Tibial artery (tissue), 4 donors: ENCODE results near the gene TRPM3.

Experiments
- DNase-seq, 2 donors: peaks; one replicate each; pipeline ENCODE4 v3.0.0-alpha.2; 2019
- H3K27ac ChIP-seq, 2 donors: fragments of 200-600 bp; sonication (generic) in 1 of 2; 1 replicate in 1 of 2; 2 replicates in 1 of 2; pipeline ENCODE4 v1.5.1; 2018 to 2019; ENCODE audit warnings: mild to moderate bottlenecking in 1 of 2
- H3K27me3 ChIP-seq, 2 donors: fragments of 200-600 bp; sonication (generic) in 1 of 2; one replicate each; pipeline versions ENCODE4 v1.5.1 to v1.6.0; 2016 to 2019
- H3K36me3 ChIP-seq, 3 donors: fragments of 200-600 bp; sonication (generic) in 2 of 3; one replicate each; pipeline ENCODE4 v1.5.1; 2016 to 2019; ENCODE audit warnings: mild to moderate bottlenecking in 2 of 3
- H3K4me1 ChIP-seq, 4 donors: fragments of 200-600 bp; sonication (generic) in 2 of 4; 1 replicate in 3 of 4; 2 replicates in 1 of 4; pipeline ENCODE4 v1.5.1; 2016 to 2019
- H3K4me3 ChIP-seq, 2 donors: fragments of 200-600 bp; sonication (generic) in 1 of 2; 1 replicate in 1 of 2; 2 replicates in 1 of 2; pipeline ENCODE4 v1.5.1; 2018 to 2019; ENCODE audit warnings: mild to moderate bottlenecking in 2 of 2
- H3K9me3 ChIP-seq, 3 donors: fragments of 200-600 bp; sonication (generic) in 1 of 3; one replicate each; pipeline ENCODE4 v1.5.1; 2016 to 2019
- intact Hi-C: fragments of 100-400 bp; cut with DNase I; formaldehyde crosslinking; loops from one replicate; pipeline ENCODE4 v1.15.0; 2023; ENCODE audit warnings: low total_unique reads
- TF ChIP-seq, protein P1 (sequence below), 2 experiments: fragments of 200-600 bp in 1 of 2; fragments of 450-650 bp in 1 of 2; IDR thresholded peaks; one replicate each; pipeline ENCODE4 v1.5.1; 2017 to 2019; ENCODE audit warnings: antibody characterized with exemption in 2 of 2, mild to moderate bottlenecking in 1 of 2, moderate library complexity in 1 of 2

The TRPM3 gene

GRCh38 chr9:70534471-70534870, 587.0 kb downstream of the TRPM3 start:
- TF ChIP-seq, protein P1, sequence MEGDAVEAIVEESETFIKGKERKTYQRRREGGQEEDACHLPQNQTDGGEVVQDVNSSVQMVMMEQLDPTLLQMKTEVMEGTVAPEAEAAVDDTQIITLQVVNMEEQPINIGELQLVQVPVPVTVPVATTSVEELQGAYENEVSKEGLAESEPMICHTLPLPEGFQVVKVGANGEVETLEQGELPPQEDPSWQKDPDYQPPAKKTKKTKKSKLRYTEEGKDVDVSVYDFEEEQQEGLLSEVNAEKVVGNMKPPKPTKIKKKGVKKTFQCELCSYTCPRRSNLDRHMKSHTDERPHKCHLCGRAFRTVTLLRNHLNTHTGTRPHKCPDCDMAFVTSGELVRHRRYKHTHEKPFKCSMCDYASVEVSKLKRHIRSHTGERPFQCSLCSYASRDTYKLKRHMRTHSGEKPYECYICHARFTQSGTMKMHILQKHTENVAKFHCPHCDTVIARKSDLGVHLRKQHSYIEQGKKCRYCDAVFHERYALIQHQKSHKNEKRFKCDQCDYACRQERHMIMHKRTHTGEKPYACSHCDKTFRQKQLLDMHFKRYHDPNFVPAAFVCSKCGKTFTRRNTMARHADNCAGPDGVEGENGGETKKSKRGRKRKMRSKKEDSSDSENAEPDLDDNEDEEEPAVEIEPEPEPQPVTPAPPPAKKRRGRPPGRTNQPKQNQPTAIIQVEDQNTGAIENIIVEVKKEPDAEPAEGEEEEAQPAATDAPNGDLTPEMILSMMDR (IDR thresholded peaks at IDR 0.05), result no peak
- intact Hi-C loops, result no loop called here

DNA sequence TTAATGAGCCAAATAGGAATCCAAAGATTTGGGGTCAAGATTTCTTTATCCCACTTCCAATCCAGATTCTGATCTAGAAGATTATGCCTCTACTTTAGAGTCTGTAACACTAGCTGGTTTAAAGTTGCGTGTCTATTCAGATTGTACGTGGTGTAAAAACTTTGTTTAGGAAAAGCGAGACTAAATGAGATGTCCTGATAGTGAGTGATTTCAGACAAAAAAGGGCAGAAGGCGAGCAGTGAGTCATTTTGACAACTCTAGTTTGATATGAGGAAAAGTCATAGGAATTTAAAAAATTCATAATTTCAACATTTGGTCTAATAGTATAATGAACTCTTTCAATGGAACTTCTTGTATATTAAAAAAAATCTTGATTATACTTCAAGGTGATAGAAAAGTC, 587.4 kb downstream of the TRPM3 start:
- no peak for DNase-seq
- TF ChIP-seq, protein P1 (IDR thresholded peaks at IDR 0.05), result no peak
- Histone ChIP-seq H3K4me1 (peaks cover 0 to 18% (median 4%) of the 10 kb centered on the region in 4 donors), H3K27me3 (no peaks in the 10 kb centered on the region), H3K4me3 (no peak overlapping the region), H3K27ac (no peak overlapping the region), H3K36me3 (no peaks in the 10 kb centered on the region), H3K9me3 (no peaks in the 10 kb centered on the region)
- intact Hi-C loops, result no loop called here

More at GRCh38 chr9:70534471-70534870, 587.0 kb downstream of the TRPM3 start:
- Histone ChIP-seq H3K27ac (no peak overlapping the region), H3K4me3 (no peak overlapping the region), H3K36me3 (no peaks in the 10 kb centered on the region), H3K27me3 (no peaks in the 10 kb centered on the region), H3K9me3 (no peaks in the 10 kb centered on the region), H3K4me1 (peaks cover 0 to 20% (median 4%) of the 10 kb centered on the region in 4 donors)
- no peak for DNase-seq

DNA sequence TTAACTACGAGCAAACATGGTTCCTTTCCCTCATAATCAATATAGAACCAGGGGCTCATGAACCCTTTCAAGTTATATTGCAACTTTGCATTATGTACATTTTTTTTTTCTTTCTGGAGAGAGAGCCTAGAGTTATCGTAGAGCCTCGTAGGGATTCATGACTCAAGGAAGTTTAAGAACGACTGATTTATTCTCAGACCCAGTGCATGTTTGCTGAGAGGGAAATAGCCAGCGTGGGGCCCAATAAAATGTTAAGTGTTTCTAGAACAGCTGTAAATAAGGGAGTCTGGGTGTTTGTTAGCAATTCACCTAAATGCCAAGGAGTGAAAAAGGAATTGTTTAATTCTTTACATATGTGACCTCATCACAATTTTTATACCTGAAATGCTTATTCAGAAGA, 587.9 kb downstream of the TRPM3 start:
- H3K36me3 ChIP-seq, result no peaks in the 10 kb centered on the region
- TF ChIP-seq, protein P1 (IDR thresholded peaks at IDR 0.05), result no peak

GRCh38 chr9:70532716-70533115, 588.7 kb downstream of the TRPM3 start:
- Histone ChIP-seq H3K9me3 (no peaks in the 10 kb centered on the region), H3K4me1 (peaks cover 0 to 16% (median 4%) of the 10 kb centered on the region in 4 donors), H3K27me3 (no peaks in the 10 kb centered on the region), H3K27ac (no peak overlapping the region), H3K36me3 (no peaks in the 10 kb centered on the region), H3K4me3 (no peak overlapping the region)
- no peak for DNase-seq
- TF ChIP-seq, protein P1 (IDR thresholded peaks at IDR 0.05), result no peak
- intact Hi-C loops, result no loop called here

More for the DNA sequence above, 587.9 kb downstream of the TRPM3 start:
- Histone ChIP-seq H3K9me3 (no peaks in the 10 kb centered on the region), H3K27me3 (no peaks in the 10 kb centered on the region), H3K4me3 (no peak overlapping the region), H3K4me1 (peaks cover 0 to 16% (median 4%) of the 10 kb centered on the region in 4 donors), H3K27ac (no peak overlapping the region)
- DNase-seq, result no peak
- intact Hi-C loops, result no loop called here

DNA sequence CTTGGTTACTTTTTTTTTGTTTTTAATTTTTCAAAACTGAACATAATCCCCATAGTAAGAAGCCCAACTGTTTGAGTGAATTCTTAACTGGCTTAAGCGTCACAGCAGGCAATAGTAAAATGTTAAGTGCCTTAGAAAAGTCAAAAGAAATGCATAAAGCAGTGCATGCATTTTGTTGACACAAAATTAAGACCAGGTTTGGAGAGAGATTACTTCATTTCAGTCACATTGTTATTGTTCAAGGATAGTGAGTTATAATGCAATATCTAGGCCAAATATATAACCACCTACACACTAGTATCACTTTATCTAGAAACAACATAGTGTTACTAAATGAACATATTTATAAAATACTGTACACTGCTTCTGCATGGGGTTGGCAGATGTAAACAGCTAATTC, 590.1 kb downstream of the TRPM3 start:
- intact Hi-C loops, result no loop called here
- Histone ChIP-seq H3K4me1 (peaks cover 0 to 16% (median 4%) of the 10 kb centered on the region in 4 donors), H3K27ac (no peak overlapping the region), H3K27me3 (no peaks in the 10 kb centered on the region), H3K9me3 (no peaks in the 10 kb centered on the region), H3K36me3 (no peaks in the 10 kb centered on the region), H3K4me3 (no peak overlapping the region)
- TF ChIP-seq, protein P1 (IDR thresholded peaks at IDR 0.05), result no peak
- DNase-seq, result no peak

- Histone ChIP-seq H3K4me3 (no peak overlapping the region), H3K27me3 (no peaks in the 10 kb centered on the region), H3K9me3 (no peaks in the 10 kb centered on the region), H3K27ac (no peak overlapping the region), H3K36me3 (no peaks in the 10 kb centered on the region), H3K4me1 (peaks cover 0 to 20% (median 3%) of the 10 kb centered on the region in 4 donors)
- intact Hi-C loops, result no loop called here
- TF ChIP-seq, protein P1 (IDR thresholded peaks at IDR 0.05), result no peak
- DNase-seq, result no peak
Measured at GRCh38 chr9:70530716-70531115, 590.7 kb downstream of the TRPM3 start.
